D721Med (cell line): ENCODE measurements around the gene ZFP37.
A peak's percentile ranks its signal among the peaks of the same experiment; 100 is the strongest.
"Not testable (repeated sequence)": the region's sequence is repeated elsewhere in the genome, so short reads cannot be mapped to it uniquely, and the experiment has no call there.

Source experiments
- DNase-seq: peaks from one replicate; pipeline ENCODE4 v3.0.0; 2011; ENCODE audit warnings: low spot score; ENCODE audit not compliant: insufficient read length
- FAIRE-seq: peaks from 2 replicates; lab custom pipeline; 2011; peaks lifted over from hg19 to GRCh38; lab: Jason Lieb, UNC
- CTCF ChIP-seq: IDR thresholded peaks from 2 replicates; pipeline ENCODE4 v1.5.1; 2012; ENCODE audit warnings: mild to moderate bottlenecking, control low read depth; ENCODE audit not compliant: insufficient read depth; ENCODE audit errors: missing control alignments

Gene ZFP37

GRCh38 chr9:113056191-113057106 lies at the start of gene ZFP37:
Gene ZFP37, minus strand, starts transcription at chr9:113056724. Its CDS starts 36 bp downstream, at chr9:113056688.
- TF ChIP-seq CTCF, result no peak
- FAIRE-seq, result no peak
- peak; percentile 76 for DNase-seq

GRCh38 chr9:113105345-113105744 lies 48.8 kb upstream of the ZFP37 start:
- not testable (repeated sequence) for FAIRE-seq, DNase-seq

GRCh38 chr9:113095561-113095960 lies 39.0 kb upstream of the ZFP37 start:
- TF ChIP-seq CTCF, result no peak
- FAIRE-seq (no peak), DNase-seq (no peak)

- DNase-seq, FAIRE-seq: not testable (repeated sequence)
Observed at GRCh38 chr9:113089924-113090323, 33.4 kb upstream of the ZFP37 start.

GRCh38 chr9:113089143-113089505 lies 32.6 kb upstream of the ZFP37 start:
- not testable (repeated sequence) for FAIRE-seq, DNase-seq

GRCh38 chr9:113088456-113089142 lies 32.1 kb upstream of the ZFP37 start:
- not testable (repeated sequence) for FAIRE-seq, DNase-seq

GRCh38 chr9:113062932-113063310 lies 6.4 kb upstream of the ZFP37 start:
- FAIRE-seq, result not testable (repeated sequence)

GRCh38 chr9:113062256-113062931 lies 5.9 kb upstream of the ZFP37 start:
- not testable (repeated sequence) for DNase-seq, FAIRE-seq

More at GRCh38 chr9:113062932-113063310, 6.4 kb upstream of the ZFP37 start:
- not testable (repeated sequence) for DNase-seq

- DNase-seq, FAIRE-seq: not testable (repeated sequence)
Observed at GRCh38 chr9:113061072-113061850, 4.7 kb upstream of the ZFP37 start.

- FAIRE-seq, DNase-seq: not testable (repeated sequence)
Observed at GRCh38 chr9:113059581-113060284, 3.2 kb upstream of the ZFP37 start.
